Suppressor macrophage treated with lipopolysaccharide for 1 hour (primary cell): ENCODE results near the gene GADD45G.

Experiments
- DNase-seq, 3 donors: peaks; one replicate each; pipeline ENCODE4 v3.0.0-alpha.2; 2020 to 2022

Gene GADD45G

DNA sequence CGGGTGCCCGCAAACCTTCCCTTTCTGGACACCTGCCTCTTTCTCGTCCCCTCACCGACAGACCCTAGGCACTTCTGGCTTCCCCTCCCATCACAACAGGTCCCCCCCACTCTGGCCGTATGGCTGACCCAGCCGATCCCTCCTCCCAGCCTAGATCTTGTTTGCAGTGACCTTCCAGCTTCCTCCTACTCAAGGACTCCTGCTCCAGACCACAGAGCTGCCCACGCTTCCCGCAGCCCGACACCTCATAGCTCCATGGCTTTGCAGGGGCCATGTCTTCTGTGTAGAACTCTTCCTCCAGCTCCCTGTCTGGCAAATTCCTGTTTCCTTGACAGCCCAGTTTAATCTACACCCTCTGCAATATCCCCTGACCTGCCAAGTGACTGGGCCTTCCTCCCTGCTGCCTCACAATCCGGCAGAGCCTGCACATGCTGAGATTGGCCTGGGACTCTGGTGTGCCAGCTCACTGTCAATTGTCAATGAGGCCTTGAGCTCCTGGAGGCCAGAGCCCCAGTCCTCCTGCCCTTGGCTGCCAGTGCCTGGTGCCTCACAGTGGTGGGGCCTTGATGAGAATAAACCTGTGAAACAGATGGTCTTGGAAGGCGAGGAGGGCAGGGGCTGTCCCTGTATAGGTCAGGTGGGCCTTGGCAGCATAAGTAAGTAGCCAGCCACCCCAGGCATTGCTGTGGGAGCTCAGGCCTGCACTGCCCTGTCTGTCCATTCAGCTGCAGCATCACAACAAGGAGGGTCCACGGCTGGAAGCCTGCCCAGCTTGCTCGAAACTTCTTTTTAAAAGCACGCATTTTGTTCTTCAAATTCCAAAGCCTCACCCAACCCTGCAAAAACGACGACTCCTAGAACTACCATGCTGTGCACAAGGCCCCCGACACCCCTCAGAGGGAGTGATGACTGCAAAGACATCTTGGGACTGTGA is 50.5 kb downstream of the GADD45G start:
- peak; percentile 28 to 49 (median 45) for DNase-seq
